Measurements from ENCODE around the gene RASA2. TPM values are rescaled to one million over a fixed set of nuclear protein-coding genes. Genes with fewer than 3 reads are reported as not detected.

Gene RASA2
- total RNA-seq, 1 experiment from 2014 or later, result 14.0 TPM

DNA sequence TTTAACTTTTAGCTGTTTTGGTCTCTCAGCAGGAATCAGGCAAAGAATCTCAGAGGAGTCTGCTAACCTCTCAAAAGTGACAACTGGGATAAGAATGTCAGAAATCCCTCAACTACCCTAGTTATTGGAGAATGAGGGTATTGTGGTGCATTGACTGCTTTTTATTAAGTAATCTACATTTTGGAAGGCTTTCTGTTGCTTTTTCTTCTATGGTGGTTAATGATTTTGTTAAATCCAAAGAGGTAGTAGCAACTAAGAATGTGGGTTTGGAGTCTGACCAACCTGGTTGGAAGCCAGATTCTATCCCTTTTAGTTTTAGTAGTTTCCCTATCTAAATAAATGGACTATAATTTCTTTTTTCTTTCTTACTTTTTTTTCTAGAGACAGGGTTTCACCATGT lies 156.6 kb downstream of the RASA2 start:
- DNase-seq (ENCODE audit: low read depth), result no peak

DNA sequence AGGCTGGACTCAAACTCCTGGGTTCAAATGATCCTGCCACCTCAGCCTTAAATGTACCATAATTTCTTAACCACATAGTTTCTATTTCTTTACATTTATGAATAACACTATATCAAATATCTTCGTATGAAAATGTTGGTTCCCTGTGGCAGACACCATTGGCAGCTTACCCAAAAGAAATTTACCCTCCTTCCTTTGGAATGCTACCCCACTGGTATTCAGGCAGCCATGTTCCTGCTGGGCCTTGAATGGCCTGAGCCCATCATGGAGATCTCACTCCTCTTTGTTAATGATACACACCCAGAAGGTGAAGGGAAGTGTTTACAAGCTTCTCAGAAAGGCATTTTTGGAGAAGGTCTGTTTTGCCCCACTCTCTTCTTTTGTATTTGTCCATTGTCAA lies 157.0 kb downstream of the RASA2 start:
- no peak for DNase-seq (ENCODE audit: low read depth)

DNA sequence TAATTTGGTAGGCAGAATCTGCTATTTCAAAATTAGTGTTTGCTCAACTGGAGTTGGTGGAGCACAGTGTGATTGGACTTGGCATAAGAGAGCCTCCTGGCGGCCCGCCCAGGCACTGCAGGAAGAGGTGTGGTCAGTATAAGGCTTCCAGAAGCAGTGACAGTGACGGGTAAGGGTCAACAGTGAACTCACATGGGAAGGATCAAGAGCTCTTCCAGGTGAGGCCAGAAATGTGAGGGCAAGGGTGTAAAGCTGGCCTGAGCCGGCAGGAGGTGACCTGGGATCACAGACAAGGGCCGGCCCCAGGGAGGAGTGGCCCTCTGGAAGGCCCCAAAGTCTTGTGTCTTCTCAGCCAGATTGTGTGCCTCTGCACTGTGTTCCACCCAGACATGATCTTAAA lies 158.1 kb downstream of the RASA2 start:
- DNase-seq (ENCODE audit: low read depth), result peak; percentile 67

DNA sequence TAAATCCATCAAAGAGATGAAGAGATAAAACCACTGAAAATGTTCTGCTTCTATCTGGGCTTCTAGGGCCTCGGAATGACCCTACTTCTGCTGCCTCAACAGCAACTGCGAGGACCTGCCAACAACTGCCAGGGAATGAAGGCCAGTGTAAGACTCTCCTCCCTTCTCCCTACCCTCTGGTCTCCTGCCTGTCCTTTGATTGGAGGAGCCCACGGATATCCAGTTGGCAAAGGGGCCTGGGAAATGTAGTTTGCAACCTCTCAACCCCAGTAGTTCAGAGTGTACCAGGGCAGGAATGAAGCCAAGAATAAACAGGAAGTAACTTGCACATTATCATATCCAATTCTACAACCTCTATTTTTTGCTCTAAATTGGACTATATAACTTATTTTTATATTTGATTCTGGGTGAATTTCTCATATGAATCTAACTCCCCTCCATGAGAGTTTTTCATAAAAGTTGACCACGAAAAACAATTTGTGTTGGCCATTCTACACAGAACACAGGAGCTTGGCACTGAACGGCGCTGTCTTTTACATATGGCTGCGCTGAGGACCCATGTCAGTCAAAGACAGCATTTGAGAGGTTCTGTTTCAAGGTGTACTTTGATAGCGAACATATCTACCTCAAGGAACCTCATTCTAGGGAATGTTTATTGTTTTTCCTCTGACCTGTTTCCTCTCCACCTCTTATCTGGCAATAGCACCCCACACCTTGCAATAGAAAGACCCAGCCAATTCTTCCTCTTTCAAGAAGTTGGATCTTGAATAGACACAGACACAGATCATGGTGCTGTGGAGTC lies 160.1 kb downstream of the RASA2 start:
- DNase-seq (ENCODE audit: low read depth), result peak; percentile 85

DNA sequence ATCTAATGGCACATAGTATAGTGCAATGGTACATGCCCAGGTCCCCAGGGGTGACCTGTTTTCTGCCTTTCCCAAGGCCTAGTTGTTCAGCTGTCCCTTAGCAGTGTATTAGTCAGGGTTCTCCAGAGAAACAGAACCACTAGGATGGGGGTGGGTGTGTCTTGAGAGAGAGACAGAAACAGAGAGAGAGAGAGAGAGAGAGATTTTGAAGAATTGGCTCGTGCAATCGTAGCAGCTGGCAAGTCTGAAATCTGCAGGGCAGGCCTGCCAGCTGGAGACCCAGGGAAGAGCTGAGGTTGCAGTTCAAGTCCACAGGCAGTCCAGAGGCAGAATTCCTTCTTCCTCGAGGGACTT lies 160.7 kb downstream of the RASA2 start:
- no peak for DNase-seq (ENCODE audit: low read depth)

DNA sequence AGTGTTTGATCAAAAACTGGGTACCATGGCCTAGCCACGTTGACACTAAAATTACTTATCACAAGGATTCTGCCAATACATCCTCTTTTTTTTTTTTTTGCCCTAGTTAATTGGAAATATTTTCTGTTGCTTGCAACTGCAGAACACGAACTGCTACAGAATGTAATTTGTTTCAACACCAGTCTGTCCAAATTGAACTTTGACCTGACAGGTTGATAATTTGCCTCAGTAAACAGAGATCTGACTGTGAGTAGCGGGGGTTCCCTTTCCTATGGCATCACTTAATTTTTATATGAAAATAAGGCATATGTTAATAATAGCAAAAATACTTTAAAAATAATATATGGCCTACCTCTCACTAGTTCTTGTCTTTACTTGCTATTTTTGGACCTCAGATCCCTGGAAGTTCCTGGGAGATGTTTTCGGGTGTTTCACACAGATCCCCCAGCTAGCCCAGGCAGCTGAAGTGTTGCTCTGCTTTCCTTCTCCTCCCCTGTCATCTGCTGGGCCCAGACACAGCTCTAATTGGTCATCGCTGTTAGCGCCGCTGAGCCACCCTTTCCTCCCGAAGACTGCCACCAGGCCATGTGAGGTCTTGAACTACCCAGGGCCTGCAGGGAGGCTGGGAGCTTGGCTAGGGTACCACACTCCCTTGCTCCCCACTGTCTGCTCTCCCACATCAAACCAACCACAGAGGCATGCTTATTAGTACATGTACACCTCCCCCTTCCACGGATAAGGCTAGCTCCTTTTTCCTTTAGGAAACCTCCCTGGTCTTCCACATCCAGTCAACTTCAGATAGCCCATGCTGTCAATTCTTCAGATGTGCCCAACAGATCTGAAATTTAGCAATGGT lies 161.5 kb downstream of the RASA2 start:
- DNase-seq (ENCODE audit: low read depth), result no peak

DNA sequence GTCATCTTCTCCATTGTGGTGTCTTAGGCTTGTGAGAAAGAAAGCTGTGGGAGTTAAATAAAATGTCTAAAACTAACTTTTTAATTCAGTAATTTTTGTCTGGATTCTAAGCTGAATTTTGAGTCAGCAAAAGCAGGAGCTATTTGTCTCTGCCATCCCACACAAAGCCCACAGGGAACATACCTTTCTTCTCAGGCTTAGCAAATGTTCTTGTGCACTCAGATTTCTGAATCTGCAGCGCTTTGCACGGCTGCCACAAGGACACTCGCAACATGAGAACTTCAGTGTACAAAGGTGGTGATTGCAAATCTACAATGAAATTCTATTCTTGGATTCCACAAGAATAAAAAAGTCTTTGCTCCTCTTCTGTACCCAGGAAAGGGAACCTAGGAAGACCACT lies 163.0 kb downstream of the RASA2 start:
- DNase-seq (ENCODE audit: low read depth), result no peak

DNA sequence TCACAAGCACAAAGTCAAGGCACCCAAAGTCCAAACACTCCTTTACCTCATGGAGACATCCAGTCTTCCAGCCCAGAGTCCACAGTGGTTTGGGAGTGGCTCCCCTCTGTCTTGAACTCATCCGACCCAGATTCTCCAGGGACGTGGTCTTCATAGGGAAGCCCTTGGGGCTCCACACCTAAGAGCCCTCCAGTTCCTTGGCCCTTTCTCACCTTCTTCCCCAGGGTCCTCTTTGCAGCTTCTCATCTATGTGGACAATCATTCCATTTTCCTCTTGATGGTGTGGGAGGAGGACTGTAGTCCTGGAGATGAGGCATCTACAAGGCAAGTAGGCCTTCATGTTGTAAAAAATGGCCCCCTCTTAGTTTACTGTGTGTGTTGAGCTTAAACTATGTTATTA lies 164.0 kb downstream of the RASA2 start:
- no peak for DNase-seq (ENCODE audit: low read depth)

DNA sequence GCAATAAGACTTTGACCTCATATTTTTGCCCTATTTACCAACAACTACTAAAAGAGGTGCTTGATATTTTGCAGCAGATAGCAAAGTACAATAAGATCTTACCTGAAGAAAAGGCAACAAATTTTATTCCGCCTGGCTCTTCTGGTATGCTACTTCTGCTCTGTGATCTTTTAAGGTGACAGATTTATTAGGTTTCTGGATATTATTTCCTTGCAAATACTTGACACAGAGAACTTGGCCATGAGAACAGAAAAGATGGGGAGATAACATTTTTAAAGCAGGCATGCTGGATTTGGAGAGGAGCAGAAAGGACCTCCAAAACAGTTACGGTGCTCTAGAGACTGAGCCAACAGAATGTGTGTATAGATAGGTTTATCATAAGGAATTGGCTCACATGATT lies 164.6 kb downstream of the RASA2 start:
- no peak for DNase-seq (ENCODE audit: low read depth)

DNA sequence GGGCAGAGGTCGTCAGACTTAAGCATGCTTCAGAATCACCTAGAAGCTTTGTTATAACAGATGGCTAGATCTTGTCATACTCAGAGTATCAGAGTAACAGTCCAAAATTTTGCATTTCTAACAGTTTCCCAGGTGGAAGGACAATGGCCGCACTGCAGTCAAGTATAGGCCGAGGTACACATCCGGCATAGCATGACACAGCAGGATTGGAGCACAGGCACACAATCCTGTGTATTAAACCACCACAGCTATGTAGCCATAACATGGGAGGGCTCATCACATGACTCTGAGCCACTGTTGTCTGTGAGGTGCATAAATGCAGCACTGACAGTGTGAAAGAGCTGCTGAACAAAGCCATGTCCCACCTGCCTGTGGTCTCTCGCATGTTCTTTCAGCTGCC lies 165.5 kb downstream of the RASA2 start:
- DNase-seq (ENCODE audit: low read depth), result no peak

DNA sequence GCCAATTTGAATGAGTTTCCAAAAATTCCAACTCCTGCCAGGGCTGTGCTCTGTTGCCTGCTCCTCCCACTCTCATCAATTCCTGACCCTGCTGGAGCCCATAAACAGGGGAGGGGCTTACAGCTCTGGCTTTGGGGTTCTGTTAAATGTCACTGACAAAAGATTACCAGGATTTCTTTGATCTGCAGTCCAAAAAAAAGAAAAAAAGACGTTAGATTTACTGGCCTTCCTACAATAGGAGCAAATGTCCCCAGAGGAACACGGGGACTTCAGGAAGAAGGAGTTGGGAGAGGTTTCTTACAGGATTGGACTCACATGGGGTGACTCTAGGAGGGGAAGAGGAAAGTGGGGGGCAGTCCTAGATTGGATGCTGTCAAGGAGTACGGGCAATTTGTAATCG lies 167.0 kb downstream of the RASA2 start:
- no peak for DNase-seq (ENCODE audit: low read depth)

DNA sequence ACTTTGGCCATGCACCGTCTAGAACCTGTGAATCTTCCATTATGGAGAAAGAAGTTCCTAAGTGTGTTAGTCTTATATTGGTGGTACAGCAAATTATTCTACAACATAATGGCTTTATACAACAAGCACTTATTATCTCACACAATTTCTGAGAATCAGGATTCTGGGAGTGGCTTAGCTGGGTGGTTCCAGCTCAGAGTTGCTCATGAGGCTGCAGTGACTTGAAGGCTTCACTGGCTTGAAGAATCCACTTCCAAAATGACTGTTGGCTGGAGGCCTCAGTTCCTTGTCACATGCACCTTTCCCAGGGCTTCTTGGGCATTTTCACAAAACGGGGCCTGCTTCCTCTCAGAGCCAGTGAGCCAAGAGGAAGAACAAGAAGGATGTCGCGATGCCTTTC lies 169.0 kb downstream of the RASA2 start:
- DNase-seq (ENCODE audit: low read depth), result no peak

DNA sequence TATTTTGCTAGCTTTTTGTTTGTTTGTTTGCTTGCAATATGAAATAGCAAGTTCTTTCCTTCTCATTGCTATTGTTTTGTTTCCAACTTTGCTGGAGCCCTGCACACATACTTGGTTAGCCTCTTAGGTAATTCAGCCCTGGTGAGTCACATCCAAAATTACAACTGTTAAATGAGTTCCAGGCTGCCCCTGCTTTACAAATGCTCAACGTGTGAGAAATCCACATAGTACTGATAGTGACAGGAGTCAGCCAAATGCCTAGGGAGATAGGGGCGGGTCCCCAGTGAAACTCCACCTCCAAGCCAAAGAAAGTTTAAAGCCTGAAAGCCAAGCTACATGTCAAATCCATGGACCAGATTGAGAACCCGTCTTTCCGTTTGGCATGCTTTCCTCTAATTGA lies 169.9 kb downstream of the RASA2 start:
- DNase-seq (ENCODE audit: low read depth), result no peak

DNA sequence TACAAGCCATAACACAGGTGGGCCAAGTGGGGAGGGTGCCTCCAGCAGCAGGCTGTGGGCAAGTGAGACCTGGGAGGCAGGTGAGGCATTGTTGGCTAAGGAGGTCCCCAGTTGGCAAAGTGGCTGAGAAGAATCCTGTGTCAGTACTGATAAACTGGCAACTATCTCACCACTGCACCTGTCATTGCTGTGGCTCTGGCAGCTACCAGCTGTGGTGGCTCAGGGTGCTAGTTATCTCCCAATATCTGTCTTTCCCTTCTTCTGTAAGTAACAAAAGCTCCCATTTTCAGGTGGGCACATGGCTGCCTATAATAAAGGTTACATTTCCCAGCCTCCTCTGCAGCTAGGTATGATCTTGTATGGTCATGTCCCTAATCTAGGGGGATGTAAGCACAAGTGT lies 170.7 kb downstream of the RASA2 start:
- DNase-seq (ENCODE audit: low read depth), result no peak

DNA sequence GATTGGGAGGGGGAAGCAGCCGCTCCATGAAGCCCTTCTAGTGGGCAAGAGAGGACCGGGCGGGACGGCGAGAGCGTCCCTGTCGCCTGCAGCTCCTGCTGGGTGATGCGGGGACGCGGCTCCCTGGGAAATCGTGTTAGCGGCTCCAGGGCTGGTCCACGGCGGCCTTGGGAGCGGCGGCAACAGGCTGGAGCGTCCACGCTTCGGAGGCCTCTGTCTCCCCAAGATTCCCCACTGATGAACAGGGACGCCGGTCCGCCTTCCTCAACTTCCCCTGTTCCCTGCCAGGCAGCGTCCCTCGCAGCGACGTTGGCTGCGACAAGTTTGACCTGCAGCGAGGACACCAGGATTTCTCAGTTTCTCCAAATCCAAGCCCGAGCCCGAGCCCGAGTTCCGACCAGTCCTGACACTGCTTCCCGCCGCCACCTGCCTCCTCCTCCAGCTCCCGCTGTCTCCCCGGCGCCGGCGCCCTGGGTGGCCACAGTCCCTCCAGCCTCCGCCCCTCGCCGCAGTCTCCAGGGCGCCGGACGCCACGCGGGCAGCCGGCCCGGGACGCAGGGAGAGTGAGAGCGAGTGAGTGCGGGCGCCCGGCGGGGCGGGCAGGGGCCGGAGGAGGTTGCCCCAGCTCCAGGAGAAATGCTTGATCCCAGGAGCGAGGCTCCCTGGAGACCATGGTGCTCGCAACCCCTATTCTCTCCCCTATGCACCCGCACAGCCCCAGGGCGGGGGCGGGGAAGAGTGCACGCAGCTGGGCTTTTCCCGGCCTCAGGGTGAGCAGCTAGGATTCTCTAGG lies 173.2 kb downstream of the RASA2 start:
- peak; percentile 52 for DNase-seq (ENCODE audit: low read depth)

DNA sequence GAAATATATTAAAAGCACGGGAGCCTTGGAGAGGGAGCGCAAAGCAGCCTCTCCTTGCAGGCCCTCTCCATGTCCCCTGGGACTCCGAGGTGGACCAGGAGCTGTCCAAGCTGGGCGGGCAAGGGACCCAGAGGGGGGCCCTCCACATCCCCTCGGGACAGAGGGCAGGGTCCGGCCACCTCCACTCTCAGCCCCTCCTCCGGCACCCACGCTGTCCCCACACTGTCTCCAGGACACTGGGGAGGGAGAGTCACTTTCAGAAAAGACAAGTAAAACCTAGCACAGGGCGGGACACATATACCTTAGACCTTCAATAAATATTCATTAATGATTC lies 173.8 kb downstream of the RASA2 start:
- no peak for DNase-seq (ENCODE audit: low read depth)

DNA sequence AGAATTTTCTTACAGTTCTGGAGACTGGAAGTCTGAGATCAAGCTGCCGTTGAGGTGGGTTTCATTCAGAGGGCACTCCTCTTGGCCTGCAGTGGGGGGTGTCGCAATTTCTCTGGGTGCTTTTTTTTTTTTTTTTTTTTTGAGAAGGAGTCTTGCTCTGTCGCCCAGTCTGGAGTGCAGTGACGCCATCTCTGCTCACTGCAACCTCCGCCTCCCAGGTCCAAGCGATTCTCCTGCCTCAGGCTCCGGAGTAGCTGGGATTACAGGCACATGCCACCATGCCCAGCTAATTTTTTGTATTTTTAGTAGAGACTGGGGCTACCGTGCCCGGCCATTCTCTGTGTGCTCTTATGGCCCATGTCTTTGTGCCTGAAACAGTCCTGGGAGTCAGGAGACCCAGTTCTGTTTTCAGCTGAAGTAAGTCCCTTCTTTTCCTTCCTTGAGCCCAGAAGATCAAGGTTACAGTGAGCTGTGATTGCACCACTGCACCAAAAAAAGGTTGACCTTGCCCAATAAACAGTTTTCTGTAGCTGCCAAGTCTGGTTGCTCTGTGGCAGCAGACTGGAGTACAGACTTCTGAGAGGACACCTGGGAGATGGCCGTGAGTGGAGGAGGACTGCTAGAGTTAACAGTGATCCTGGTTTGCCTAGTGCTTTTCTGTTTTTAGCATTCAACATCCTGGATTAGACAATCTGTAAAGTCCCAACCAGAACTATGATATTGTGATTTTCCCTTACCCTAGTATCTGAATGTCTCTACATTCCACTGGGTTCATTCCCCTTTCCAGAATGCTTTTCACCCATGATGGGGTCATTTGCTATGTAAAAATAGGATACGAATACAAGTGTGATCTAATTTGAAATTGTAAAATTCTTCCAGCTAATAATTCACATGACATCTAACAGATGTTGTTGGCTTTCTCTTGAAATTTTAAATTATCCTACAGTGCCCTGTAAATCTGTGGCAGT lies 174.7 kb downstream of the RASA2 start:
- no peak for DNase-seq (ENCODE audit: low read depth)

DNA sequence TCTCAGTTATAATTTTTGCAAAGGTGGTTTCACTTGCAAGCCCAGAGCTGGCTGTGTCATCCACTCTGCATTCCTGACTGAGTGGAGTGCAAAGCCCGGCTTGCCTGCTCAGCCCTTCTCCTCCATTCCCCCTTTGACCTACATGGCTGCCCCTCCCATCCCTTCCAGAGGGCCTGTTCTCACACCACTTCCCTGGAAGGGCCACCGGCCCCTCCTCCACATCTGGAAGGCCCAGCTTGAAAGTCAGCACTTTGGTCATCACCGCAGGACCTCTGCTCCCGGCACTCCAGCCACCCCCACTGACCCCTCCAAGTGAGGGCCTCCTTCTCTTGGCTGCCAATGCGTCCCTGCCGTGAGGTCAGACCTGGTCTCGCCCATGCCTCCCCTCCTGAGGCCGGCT lies 177.2 kb downstream of the RASA2 start:
- no peak for DNase-seq (ENCODE audit: low read depth)
